ENCODE data around the gene OR6B3.

OR6B3 gene

GRCh38 chr2:240053173-240054155 lies at the start of gene OR6B3:
Gene OR6B3, minus strand, starts transcription at chr2:240053521.
- H3K36me3 Mint-ChIP-seq (ENCODE audit: low read depth) = no peaks in the 10 kb centered on the region
- no peak within 1 kb of the TSS for H3K4me3 Mint-ChIP-seq
- H3K27me3 Mint-ChIP-seq = peaks cover 60% of the 10 kb centered on the region
- no peaks in the 10 kb centered on the region for H3K9me3 Mint-ChIP-seq
- no peak for DNase-seq
- no peaks in the 10 kb centered on the region for H3K4me1 Mint-ChIP-seq (ENCODE audit: low read depth)
- no peak within 1 kb of the TSS for H3K27ac Mint-ChIP-seq

- Mint-ChIP-seq H3K9me3 (no peaks in the 10 kb centered on the region), H3K4me1 (ENCODE audit: low read depth) (no peaks in the 10 kb centered on the region), H3K36me3 (ENCODE audit: low read depth) (no peaks in the 10 kb centered on the region), H3K4me3 (no peak overlapping the region), H3K27ac (no peak overlapping the region), H3K27me3 (peaks cover 86% of the 10 kb centered on the region)
- no peak for DNase-seq
These were observed 45.0 kb upstream of the OR6B3 start for GRCh38 chr2:240098349-240098748.

- Mint-ChIP-seq H3K4me1 (ENCODE audit: low read depth) (no peaks in the 10 kb centered on the region), H3K9me3 (no peaks in the 10 kb centered on the region), H3K27me3 (peaks cover 87% of the 10 kb centered on the region), H3K36me3 (ENCODE audit: low read depth) (no peaks in the 10 kb centered on the region), H3K27ac (no peak overlapping the region), H3K4me3 (no peak overlapping the region)
- no peak for DNase-seq
These were observed 42.5 kb upstream of the OR6B3 start for GRCh38 chr2:240095556-240096523.

GRCh38 chr2:240089306-240089705 lies 36.0 kb upstream of the OR6B3 start:
- Mint-ChIP-seq H3K27me3 (peaks cover 60% of the 10 kb centered on the region), H3K4me3 (no peak overlapping the region), H3K9me3 (peaks cover 20% of the 10 kb centered on the region), H3K27ac (no peak overlapping the region), H3K36me3 (ENCODE audit: low read depth) (no peaks in the 10 kb centered on the region), H3K4me1 (ENCODE audit: low read depth) (no peaks in the 10 kb centered on the region)
- no peak for DNase-seq

- no peak for DNase-seq
- no peaks in the 10 kb centered on the region for H3K4me1 Mint-ChIP-seq (ENCODE audit: low read depth)
- peaks cover 20% of the 10 kb centered on the region for H3K9me3 Mint-ChIP-seq
- H3K4me3 Mint-ChIP-seq = no peak overlapping the region
- peaks cover 46% of the 10 kb centered on the region for H3K27me3 Mint-ChIP-seq
- no peak overlapping the region for H3K27ac Mint-ChIP-seq
- H3K36me3 Mint-ChIP-seq (ENCODE audit: low read depth) = no peaks in the 10 kb centered on the region
These were observed 33.2 kb upstream of the OR6B3 start for GRCh38 chr2:240086563-240086962.

- H3K36me3 Mint-ChIP-seq (ENCODE audit: low read depth) = no peaks in the 10 kb centered on the region
- no peak for DNase-seq
- H3K4me3 Mint-ChIP-seq = no peak overlapping the region
- H3K9me3 Mint-ChIP-seq = peaks cover 25% of the 10 kb centered on the region
- no peak overlapping the region for H3K27ac Mint-ChIP-seq
- no peaks in the 10 kb centered on the region for H3K4me1 Mint-ChIP-seq (ENCODE audit: low read depth)
- H3K27me3 Mint-ChIP-seq = peaks cover 30% of the 10 kb centered on the region
These were observed 25.3 kb upstream of the OR6B3 start for GRCh38 chr2:240078631-240079030.

GRCh38 chr2:240077442-240077841 lies 24.1 kb upstream of the OR6B3 start:
- DNase-seq = no peak
- Mint-ChIP-seq H3K27me3 (peaks cover 34% of the 10 kb centered on the region), H3K9me3 (peaks cover 25% of the 10 kb centered on the region), H3K27ac (no peak overlapping the region), H3K36me3 (ENCODE audit: low read depth) (no peaks in the 10 kb centered on the region), H3K4me3 (no peak overlapping the region), H3K4me1 (ENCODE audit: low read depth) (no peaks in the 10 kb centered on the region)

GRCh38 chr2:240074545-240074944 lies 21.2 kb upstream of the OR6B3 start:
- Mint-ChIP-seq H3K4me3 (no peak overlapping the region), H3K36me3 (ENCODE audit: low read depth) (no peaks in the 10 kb centered on the region), H3K4me1 (ENCODE audit: low read depth) (no peaks in the 10 kb centered on the region), H3K9me3 (peaks cover 25% of the 10 kb centered on the region), H3K27ac (no peak overlapping the region), H3K27me3 (peaks cover 39% of the 10 kb centered on the region)
- no peak for DNase-seq

GRCh38 chr2:240070907-240071306 lies 17.6 kb upstream of the OR6B3 start:
- no peaks in the 10 kb centered on the region for H3K4me1 Mint-ChIP-seq (ENCODE audit: low read depth)
- peaks cover 45% of the 10 kb centered on the region for H3K27me3 Mint-ChIP-seq
- H3K27ac Mint-ChIP-seq = no peak overlapping the region
- H3K9me3 Mint-ChIP-seq = peaks cover 4% of the 10 kb centered on the region
- DNase-seq = no peak
- no peaks in the 10 kb centered on the region for H3K36me3 Mint-ChIP-seq (ENCODE audit: low read depth)
- no peak overlapping the region for H3K4me3 Mint-ChIP-seq

GRCh38 chr2:240069829-240070228 lies 16.5 kb upstream of the OR6B3 start:
- H3K9me3 Mint-ChIP-seq = no peaks in the 10 kb centered on the region

GRCh38 chr2:240068193-240068592 lies 14.9 kb upstream of the OR6B3 start:
- no peaks in the 10 kb centered on the region for H3K4me1 Mint-ChIP-seq (ENCODE audit: low read depth)

More at GRCh38 chr2:240069829-240070228, 16.5 kb upstream of the OR6B3 start:
- Mint-ChIP-seq H3K4me1 (ENCODE audit: low read depth) (no peaks in the 10 kb centered on the region), H3K27me3 (peaks cover 43% of the 10 kb centered on the region), H3K36me3 (ENCODE audit: low read depth) (no peaks in the 10 kb centered on the region), H3K27ac (no peak overlapping the region), H3K4me3 (no peak overlapping the region)
- DNase-seq = no peak

GRCh38 chr2:240066489-240066888 lies 13.2 kb upstream of the OR6B3 start:
- Mint-ChIP-seq H3K4me3 (no peak overlapping the region), H3K27ac (no peak overlapping the region), H3K27me3 (peaks cover 29% of the 10 kb centered on the region), H3K9me3 (no peaks in the 10 kb centered on the region), H3K4me1 (ENCODE audit: low read depth) (no peaks in the 10 kb centered on the region), H3K36me3 (ENCODE audit: low read depth) (no peaks in the 10 kb centered on the region)
- no peak for DNase-seq

More at GRCh38 chr2:240068193-240068592, 14.9 kb upstream of the OR6B3 start:
- H3K4me3 Mint-ChIP-seq = no peak overlapping the region
- H3K36me3 Mint-ChIP-seq (ENCODE audit: low read depth) = no peaks in the 10 kb centered on the region
- H3K9me3 Mint-ChIP-seq = no peaks in the 10 kb centered on the region
- no peak overlapping the region for H3K27ac Mint-ChIP-seq
- H3K27me3 Mint-ChIP-seq = peaks cover 35% of the 10 kb centered on the region
- DNase-seq = no peak

- Mint-ChIP-seq H3K36me3 (ENCODE audit: low read depth) (no peaks in the 10 kb centered on the region), H3K4me1 (ENCODE audit: low read depth) (no peaks in the 10 kb centered on the region), H3K27ac (no peak overlapping the region), H3K27me3 (peaks cover 27% of the 10 kb centered on the region), H3K9me3 (no peaks in the 10 kb centered on the region), H3K4me3 (no peak overlapping the region)
- DNase-seq = no peak
These were observed 11.6 kb upstream of the OR6B3 start for GRCh38 chr2:240064898-240065297.

- H3K27me3 Mint-ChIP-seq = peaks cover 29% of the 10 kb centered on the region
These were observed 7.8 kb upstream of the OR6B3 start for GRCh38 chr2:240060977-240061591.

More at GRCh38 chr2:240060977-240061591, 7.8 kb upstream of the OR6B3 start:
- Mint-ChIP-seq H3K4me1 (ENCODE audit: low read depth) (no peaks in the 10 kb centered on the region), H3K27ac (no peak overlapping the region), H3K4me3 (no peak overlapping the region), H3K9me3 (no peaks in the 10 kb centered on the region), H3K36me3 (ENCODE audit: low read depth) (no peaks in the 10 kb centered on the region)
- no peak for DNase-seq
